ENCODE results near the gene ABI2. TPM values are rescaled to one million over a fixed set of nuclear protein-coding genes. Genes with fewer than 3 reads are reported as not detected.

The ABI2 gene
- total RNA-seq = 69.1 TPM

DNA sequence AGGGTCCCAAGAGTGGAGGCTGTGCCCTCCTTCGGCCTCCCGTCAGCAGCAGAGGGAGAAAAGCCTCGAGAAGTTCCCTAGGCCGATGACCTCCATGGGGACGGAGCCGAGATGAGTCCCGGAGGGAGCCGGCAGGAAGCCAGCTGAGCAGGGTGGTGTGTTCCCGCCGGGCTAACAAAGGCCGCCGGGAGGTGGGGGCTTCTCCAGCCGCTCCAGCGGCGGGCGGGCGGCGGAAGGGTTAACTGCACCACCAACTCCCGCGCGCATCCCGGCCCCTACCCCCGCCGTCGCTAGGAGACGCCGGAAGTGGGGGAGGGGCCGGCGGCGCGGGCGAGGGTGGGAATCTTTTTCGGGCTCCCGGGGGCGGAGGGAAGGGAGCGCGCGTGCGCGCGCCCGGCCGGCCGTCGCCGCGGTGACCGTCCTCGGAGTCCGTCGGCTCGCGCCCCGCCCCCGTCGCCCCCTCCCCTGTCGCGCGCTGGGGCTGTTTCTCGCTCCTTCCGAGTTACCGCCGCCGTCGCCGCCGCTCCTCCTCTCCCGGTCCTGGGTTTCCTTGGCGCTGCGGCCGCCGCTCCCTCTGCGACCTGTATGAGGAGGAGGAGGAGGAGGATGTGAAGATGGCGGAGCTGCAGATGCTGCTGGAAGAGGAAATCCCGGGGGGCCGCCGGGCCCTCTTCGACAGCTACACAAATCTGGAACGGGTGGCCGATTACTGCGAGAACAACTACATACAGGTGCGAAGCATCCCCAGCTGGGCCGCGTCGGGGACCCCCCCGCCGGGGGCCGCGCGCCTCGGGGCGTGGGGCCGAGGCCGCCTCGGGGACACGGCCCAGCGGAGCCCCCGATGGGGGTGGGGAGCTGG, at the start of gene ABI2:
TSS of gene ABI2 (plus strand) at position 494 of the 859 bp plus-strand sequence. CDS start at position 615, 121 bp downstream.
- intact Hi-C loops (cut with DNase I) = loop anchor here (2.0 to 5.0 kb wide), 2 partner anchors 89 to 124 kb away; partner anchors contain the start of gene CYP20A1
- peak; percentile 12 to 87 for DNase-seq (ENCODE audit: low spot score in 2 of 2)
- H3K27ac ChIP-seq = peak within 1 kb of the TSS; percentile 87 to 90
- H3K4me1 ChIP-seq = peaks cover 0 to 9% of the 10 kb centered on the region in 2 donors
- H3K27me3 ChIP-seq = no peaks in the 10 kb centered on the region
- H3K9me3 ChIP-seq = no peaks in the 10 kb centered on the region
- TF ChIP-seq CTCF (IDR thresholded peaks at IDR 0.05) = no peak
- peak within 1 kb of the TSS; percentile 83 to 86 for H3K4me3 ChIP-seq
- H3K36me3 ChIP-seq = no peaks in the 10 kb centered on the region

DNA sequence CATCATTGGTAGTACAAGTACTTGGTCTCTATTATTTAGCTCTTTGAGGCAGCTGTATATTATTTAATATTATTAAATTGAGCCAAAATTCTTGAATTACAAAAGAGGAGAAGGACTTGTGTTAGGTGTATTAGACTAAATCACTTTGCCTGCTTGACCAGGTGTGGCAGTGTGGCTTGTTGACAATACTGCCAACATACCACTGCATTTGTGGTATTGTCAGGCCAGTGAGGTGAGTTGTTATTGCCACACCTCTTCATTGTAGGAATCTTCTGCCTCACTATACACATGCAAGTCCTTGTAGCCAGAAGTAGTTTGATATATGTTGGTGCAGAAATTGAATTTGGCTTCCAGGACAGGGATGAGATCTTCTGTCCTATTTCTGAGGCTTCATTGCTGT, 48.9 kb upstream of the ABI2 start:
- peaks cover 0 to 2% of the 10 kb centered on the region in 2 donors for H3K4me1 ChIP-seq
- no peak overlapping the region for H3K27ac ChIP-seq
- H3K9me3 ChIP-seq = no peaks in the 10 kb centered on the region
- DNase-seq (ENCODE audit: low spot score in 2 of 2) = no peak
- H3K36me3 ChIP-seq = peaks cover 42 to 74% of the 10 kb centered on the region in 2 donors
- no peak for TF ChIP-seq CTCF (IDR thresholded peaks at IDR 0.05)
- H3K27me3 ChIP-seq = no peaks in the 10 kb centered on the region
- H3K4me3 ChIP-seq = no peak overlapping the region
- intact Hi-C loops (cut with DNase I) = no loop called here

DNA sequence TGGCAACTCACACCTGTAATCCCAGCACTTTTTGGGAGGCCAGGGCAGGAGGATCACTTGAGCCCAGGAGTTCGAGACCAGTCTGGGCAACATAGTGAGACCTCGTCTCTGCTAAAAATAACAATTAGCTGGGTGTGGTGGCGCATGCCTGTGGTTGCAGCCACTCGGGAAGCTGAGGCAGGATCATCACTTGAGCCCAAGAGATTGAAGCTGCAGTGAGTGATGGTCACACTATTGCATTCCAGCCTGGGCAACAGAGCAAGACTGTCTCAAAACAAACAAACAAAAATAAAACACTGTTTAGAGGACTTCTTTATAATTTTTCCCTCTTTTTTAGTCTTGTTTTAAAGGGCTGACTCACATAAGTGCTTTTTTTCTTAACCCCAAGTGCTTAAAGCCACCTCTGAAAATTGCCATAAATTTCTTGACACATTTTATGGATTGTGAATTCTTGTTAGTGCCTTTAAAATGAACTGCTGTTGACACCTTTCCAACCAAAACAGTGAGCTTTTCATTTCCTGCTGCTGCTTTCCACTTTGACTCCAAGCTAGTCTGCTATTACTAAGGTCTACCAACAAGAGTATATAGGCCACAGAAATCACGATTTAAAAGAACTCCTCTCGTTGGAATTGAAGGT, 47.6 kb upstream of the ABI2 start:
- no peaks in the 10 kb centered on the region for H3K9me3 ChIP-seq
- H3K27me3 ChIP-seq = no peaks in the 10 kb centered on the region
- DNase-seq (ENCODE audit: low spot score in 2 of 2) = no peak
- no peak for TF ChIP-seq CTCF (IDR thresholded peaks at IDR 0.05)
- peak overlapping the region; percentile 17 to 34 for H3K27ac ChIP-seq
- peaks cover 44 to 70% of the 10 kb centered on the region in 2 donors for H3K36me3 ChIP-seq
- H3K4me1 ChIP-seq = peaks cover 0 to 2% of the 10 kb centered on the region in 2 donors
- no peak overlapping the region for H3K4me3 ChIP-seq
- intact Hi-C loops (cut with DNase I) = no loop called here

- H3K27ac ChIP-seq = no peak overlapping the region
- H3K27me3 ChIP-seq = no peaks in the 10 kb centered on the region
- TF ChIP-seq CTCF (IDR thresholded peaks at IDR 0.05) = no peak
- intact Hi-C loops (cut with DNase I) = no loop called here
- peaks cover 0 to 2% of the 10 kb centered on the region in 2 donors for H3K4me1 ChIP-seq
- no peak for DNase-seq (ENCODE audit: low spot score in 2 of 2)
- H3K4me3 ChIP-seq = no peak overlapping the region
- H3K36me3 ChIP-seq = peaks cover 49 to 71% of the 10 kb centered on the region in 2 donors
- H3K9me3 ChIP-seq = no peaks in the 10 kb centered on the region
These were observed 46.1 kb upstream of the ABI2 start for GRCh38 chr2:203282101-203282500.

- H3K27ac ChIP-seq = no peak overlapping the region
- TF ChIP-seq CTCF (IDR thresholded peaks at IDR 0.05) = no peak
- intact Hi-C loops (cut with DNase I) = no loop called here
- no peaks in the 10 kb centered on the region for H3K27me3 ChIP-seq
- peaks cover 38 to 50% of the 10 kb centered on the region in 2 donors for H3K36me3 ChIP-seq
- no peaks in the 10 kb centered on the region for H3K4me1 ChIP-seq
- H3K4me3 ChIP-seq = no peak overlapping the region
- H3K9me3 ChIP-seq = no peaks in the 10 kb centered on the region
- DNase-seq (ENCODE audit: low spot score in 2 of 2) = no peak
These were observed 41.7 kb upstream of the ABI2 start for GRCh38 chr2:203286532-203286931.
